Suppressor macrophage (primary cell): Measurements from ENCODE around the gene FERD3L.

Experiments used
- DNase-seq, 4 experiments: peaks; one replicate each; pipeline ENCODE4 v3.0.0-alpha.2; 2020 to 2022

The FERD3L gene

DNA sequence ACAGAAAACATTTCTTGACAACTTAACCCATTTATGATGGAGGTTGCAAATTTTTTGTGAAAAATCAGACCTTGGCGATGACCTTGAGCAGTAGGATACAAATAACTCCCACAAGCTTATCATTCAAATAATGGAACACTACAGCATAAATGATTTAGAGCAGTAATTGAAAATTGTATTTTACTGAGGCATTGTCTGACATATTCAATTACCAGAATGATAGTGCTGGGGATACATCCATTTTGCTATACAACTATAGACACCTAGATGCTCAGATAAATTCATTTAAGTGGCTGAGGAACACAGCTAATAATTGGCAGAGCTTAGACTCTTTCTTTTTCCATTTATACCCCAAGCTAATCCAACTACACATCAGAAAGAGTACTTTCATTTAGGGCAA, 46.7 kb downstream of the FERD3L start:
- no peak for DNase-seq

- no peak for DNase-seq
Measured at GRCh38 chr7:19097165-19098055, 47.8 kb downstream of the FERD3L start.

DNA sequence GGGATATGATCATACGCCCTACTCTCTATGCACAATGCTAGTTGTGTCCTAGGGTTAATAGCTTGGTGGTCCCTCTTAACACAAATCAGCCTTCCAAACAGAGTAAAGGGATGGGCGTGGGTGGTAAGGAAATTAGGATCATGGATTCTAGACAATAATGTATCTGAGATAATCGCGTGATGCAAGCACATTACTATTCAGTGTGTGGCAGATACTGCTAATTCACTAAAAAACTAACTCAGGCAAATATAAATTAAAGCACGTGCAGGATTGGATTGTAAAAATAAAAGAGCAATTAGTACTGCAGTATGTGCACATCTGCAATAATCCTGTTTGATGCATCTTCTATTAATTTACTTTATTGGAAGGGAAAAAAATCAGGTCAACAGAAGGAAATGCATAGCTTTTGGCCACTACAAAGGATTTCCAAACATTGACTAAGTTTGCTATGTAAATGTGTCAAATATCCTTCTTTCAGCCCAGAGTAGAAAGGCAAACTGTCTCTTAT, 49.8 kb downstream of the FERD3L start:
- no peak for DNase-seq
